PC-3 (cell line): Measurements from ENCODE around the gene MLLT3.

ENCODE experiments used
- EZH2 ChIP-seq: fragments of 300-600 bp; sonication (generic); IDR thresholded peaks from one replicate; pipeline ENCODE4 v1.6.1; 2017; ENCODE audit warnings: antibody characterized with exemption, mild to moderate bottlenecking, low read length; ENCODE audit not compliant: unreplicated experiment
- EZH2phosphoT487 ChIP-seq: fragments of 300-600 bp; sonication (generic); IDR thresholded peaks from 2 replicates; pipeline ENCODE4 v1.6.1; 2018; ENCODE audit warnings: mild to moderate bottlenecking, antibody characterized with exemption, low read length, borderline replicate concordance
- TF ChIP-seq, protein P1 (sequence below): fragments of 300-600 bp; sonication (generic); conservative IDR thresholded peaks from 2 replicates; pipeline ENCODE4 v1.5.1; 2017; ENCODE audit warnings: antibody characterized with exemption, low read depth, mild to moderate bottlenecking, low read length

DNA sequence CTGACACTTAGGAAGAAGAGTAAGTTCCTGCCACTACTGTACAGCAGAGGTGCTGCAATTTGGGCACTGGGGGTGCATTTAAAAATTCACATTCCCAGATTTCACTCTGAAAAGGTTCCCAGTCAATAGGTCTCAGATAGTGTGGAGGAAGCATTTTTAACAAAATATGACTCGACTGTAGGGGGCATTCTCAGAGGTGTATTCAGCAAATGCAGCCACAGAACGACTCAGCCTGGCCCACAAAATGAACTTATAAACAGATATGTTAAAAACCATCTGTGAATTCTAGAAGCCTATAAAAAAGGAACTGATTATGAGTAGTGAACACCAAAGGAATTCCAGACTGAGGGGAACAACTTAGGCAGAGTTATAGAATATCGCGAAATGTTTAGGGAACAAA, 31.1 kb downstream of the MLLT3 start:
- TF ChIP-seq, protein P1, sequence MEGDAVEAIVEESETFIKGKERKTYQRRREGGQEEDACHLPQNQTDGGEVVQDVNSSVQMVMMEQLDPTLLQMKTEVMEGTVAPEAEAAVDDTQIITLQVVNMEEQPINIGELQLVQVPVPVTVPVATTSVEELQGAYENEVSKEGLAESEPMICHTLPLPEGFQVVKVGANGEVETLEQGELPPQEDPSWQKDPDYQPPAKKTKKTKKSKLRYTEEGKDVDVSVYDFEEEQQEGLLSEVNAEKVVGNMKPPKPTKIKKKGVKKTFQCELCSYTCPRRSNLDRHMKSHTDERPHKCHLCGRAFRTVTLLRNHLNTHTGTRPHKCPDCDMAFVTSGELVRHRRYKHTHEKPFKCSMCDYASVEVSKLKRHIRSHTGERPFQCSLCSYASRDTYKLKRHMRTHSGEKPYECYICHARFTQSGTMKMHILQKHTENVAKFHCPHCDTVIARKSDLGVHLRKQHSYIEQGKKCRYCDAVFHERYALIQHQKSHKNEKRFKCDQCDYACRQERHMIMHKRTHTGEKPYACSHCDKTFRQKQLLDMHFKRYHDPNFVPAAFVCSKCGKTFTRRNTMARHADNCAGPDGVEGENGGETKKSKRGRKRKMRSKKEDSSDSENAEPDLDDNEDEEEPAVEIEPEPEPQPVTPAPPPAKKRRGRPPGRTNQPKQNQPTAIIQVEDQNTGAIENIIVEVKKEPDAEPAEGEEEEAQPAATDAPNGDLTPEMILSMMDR = no peak
- no peak for TF ChIP-seq EZH2phosphoT487
- no peak for TF ChIP-seq EZH2
